Mammary epithelial cell (primary cell): ENCODE measurements around the gene GPC6.

Experiments used
- CTCF ChIP-seq, 2 donors: IDR thresholded peaks in 1 of 2; conservative IDR thresholded peaks in 1 of 2; 2 replicates each; pipeline ENCODE4 v1.5.1; 2011 to 2012; ENCODE audit warnings: inconsistent platforms in 2 of 2, low read length in 2 of 2, mild to moderate bottlenecking in 2 of 2, control low read depth in 1 of 2, low read depth in 1 of 2; ENCODE audit not compliant: insufficient read depth in 1 of 2; ENCODE audit errors: extremely low read depth in 1 of 2
- EZH2 ChIP-seq: IDR thresholded peaks from 2 replicates; pipeline ENCODE4 v1.6.1; 2012; ENCODE audit warnings: low read length, inconsistent platforms, borderline replicate concordance

DNA sequence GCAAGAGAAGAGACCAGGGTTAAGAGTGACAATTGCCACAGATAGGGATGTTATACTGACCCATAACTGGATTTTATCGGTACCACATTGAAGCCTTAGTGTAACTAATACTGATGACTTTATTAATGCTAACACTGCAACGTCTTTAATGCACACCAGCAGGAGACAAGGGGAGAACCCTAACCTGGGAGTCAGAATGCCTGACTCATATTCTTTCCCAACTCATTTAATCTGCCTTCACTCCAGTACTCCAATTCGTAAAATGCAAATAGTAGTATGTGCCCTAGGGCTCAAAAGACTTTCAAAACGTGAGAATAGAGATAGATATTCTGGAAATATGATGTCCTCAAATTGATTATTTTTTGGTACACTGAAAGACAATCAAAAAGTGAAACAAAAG lies 62.4 kb downstream of the GPC6 start:
- TF ChIP-seq CTCF (conservative IDR thresholded peaks at IDR 0.05 in 1 of 2, IDR thresholded peaks at IDR 0.05 in 1 of 2; ENCODE audit: extremely low read depth in 1 of 2, insufficient read depth in 1 of 2, low read depth in 1 of 2, low read length in 2 of 2) (no peak), EZH2 (no peak)
